Measurements from ENCODE around the gene C3AR1.
A peak's percentile ranks its signal among the peaks of the same experiment; 100 is the strongest.
"Not testable (repeated sequence)": the region's sequence is repeated elsewhere in the genome, so short reads cannot be mapped to it uniquely, and the experiment has no call there.

Gene C3AR1

DNA sequence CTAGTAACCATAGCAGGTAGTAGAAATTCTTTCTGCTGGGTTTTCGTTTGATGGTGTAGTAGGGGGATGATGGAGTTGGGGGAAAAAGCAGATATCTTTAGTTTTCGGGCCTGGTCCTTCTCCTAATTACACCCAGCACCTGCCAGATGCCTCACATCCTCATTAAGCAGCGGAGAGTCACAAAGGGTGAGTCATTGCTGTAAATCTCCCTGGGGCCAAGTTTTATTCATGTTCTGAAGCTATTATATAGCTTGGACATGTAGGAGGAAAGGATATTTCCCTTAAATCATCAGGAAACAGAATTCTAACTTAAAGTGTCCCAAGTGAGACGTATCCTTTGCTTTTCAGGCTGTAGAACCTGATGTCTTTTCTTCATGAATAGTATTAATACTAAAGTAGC is 11.0 kb upstream of the C3AR1 start:
- Histone ChIP-seq H2AFZ (ENCODE audit: low read length) (peak overlapping the region; percentile 79), H3K9ac (ENCODE audit: low read depth, low read length, poor library complexity) (no peak overlapping the region), H3K79me1 (ENCODE audit: low read depth, low read length) (no peaks in the 10 kb centered on the region), H3K27ac (replicated peaks; ENCODE audit: low read length) (no peak overlapping the region), H3K4me3 (ENCODE audit: low read length in 2 of 2) (no peak overlapping the region), H2BK5ac (ENCODE audit: low read length) (no peak overlapping the region), H3K27me3 (ENCODE audit: control insufficient read depth in 3 of 3, insufficient read depth in 3 of 3, low read depth in 1 of 3, low read length in 3 of 3) (no peaks in the 10 kb centered on the region), H3K23ac (ENCODE audit: low read depth, low read length, poor library complexity) (no peak overlapping the region), H3K4me1 (ENCODE audit: control insufficient read depth in 2 of 2, insufficient read depth in 1 of 2, low read depth in 1 of 2, low read length in 2 of 2) (peaks cover 2% of the 10 kb centered on the region in 2 donors), H2BK12ac (ENCODE audit: low read length) (no peak overlapping the region), H3K18ac (ENCODE audit: low read length) (no peak overlapping the region), H2BK15ac (ENCODE audit: low read length) (no peak overlapping the region), H3K36me3 (replicated peaks in 1 of 2; ENCODE audit: control insufficient read depth in 2 of 2, insufficient read depth in 2 of 2, low read length in 2 of 2) (no peaks in the 10 kb centered on the region), H4K8ac (ENCODE audit: low read depth, low read length) (no peak overlapping the region), H3K4me2 (ENCODE audit: insufficient read depth, low read length, poor library complexity, severe bottlenecking) (no peak overlapping the region), H2AK5ac (ENCODE audit: low read depth, low read length) (no peak overlapping the region), H4K91ac (ENCODE audit: low read depth, low read length, poor library complexity) (no peak overlapping the region), H2BK120ac (ENCODE audit: low read depth, low read length) (no peak overlapping the region), H3K9me3 (replicated peaks in 1 of 2; ENCODE audit: control insufficient read depth in 2 of 2, insufficient read depth in 1 of 2, low read depth in 1 of 2, low read length in 2 of 2) (no peaks in the 10 kb centered on the region), H3K14ac (ENCODE audit: low read length) (no peak overlapping the region), H3K4ac (ENCODE audit: low read length) (no peak overlapping the region)
- WGBS, 2 donors (ENCODE audit: extremely low coverage in 2 of 2, insufficient read length in 2 of 2, insufficient replicate concordance in 1 of 2): no CpG with 5 or more reads among the region's 4 CpGs
- DNase-seq (ENCODE audit: low spot score): no peak

DNA sequence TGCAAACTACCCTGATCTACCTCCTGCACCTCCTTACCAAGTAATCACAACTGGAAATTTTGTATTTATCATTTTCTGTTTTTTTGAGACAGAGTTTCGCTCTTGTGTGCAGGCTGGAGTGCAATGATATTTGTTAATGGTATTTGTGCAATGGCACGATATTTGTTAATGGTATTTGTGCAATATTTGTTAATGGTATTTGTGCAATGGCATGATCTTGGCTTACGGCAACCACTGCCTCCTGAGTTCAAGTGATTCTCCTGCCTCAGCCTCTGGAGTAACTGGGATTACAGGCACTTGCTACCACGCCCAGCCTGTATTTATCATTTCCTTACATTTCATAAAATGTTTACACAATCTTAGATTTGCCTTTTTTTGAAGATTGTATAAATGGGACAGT is 10.2 kb upstream of the C3AR1 start:
- Histone ChIP-seq H3K36me3 (replicated peaks in 1 of 2; ENCODE audit: control insufficient read depth in 2 of 2, insufficient read depth in 2 of 2, low read length in 2 of 2) (no peaks in the 10 kb centered on the region), H3K23ac (ENCODE audit: low read depth, low read length, poor library complexity) (no peak overlapping the region), H3K18ac (ENCODE audit: low read length) (no peak overlapping the region), H2BK120ac (ENCODE audit: low read depth, low read length) (no peak overlapping the region), H3K79me1 (ENCODE audit: low read depth, low read length) (no peaks in the 10 kb centered on the region), H3K4me3 (ENCODE audit: low read length in 2 of 2) (no peak overlapping the region), H2BK15ac (ENCODE audit: low read length) (no peak overlapping the region), H3K14ac (ENCODE audit: low read length) (no peak overlapping the region), H4K91ac (ENCODE audit: low read depth, low read length, poor library complexity) (no peak overlapping the region), H3K4ac (ENCODE audit: low read length) (no peak overlapping the region), H2AK5ac (ENCODE audit: low read depth, low read length) (no peak overlapping the region), H3K27me3 (ENCODE audit: control insufficient read depth in 3 of 3, insufficient read depth in 3 of 3, low read depth in 1 of 3, low read length in 3 of 3) (no peaks in the 10 kb centered on the region), H3K9me3 (replicated peaks in 1 of 2; ENCODE audit: control insufficient read depth in 2 of 2, insufficient read depth in 1 of 2, low read depth in 1 of 2, low read length in 2 of 2) (no peaks in the 10 kb centered on the region), H4K8ac (ENCODE audit: low read depth, low read length) (no peak overlapping the region), H3K9ac (ENCODE audit: low read depth, low read length, poor library complexity) (no peak overlapping the region), H2AFZ (ENCODE audit: low read length) (no peak overlapping the region), H3K4me2 (ENCODE audit: insufficient read depth, low read length, poor library complexity, severe bottlenecking) (no peak overlapping the region), H3K4me1 (ENCODE audit: control insufficient read depth in 2 of 2, insufficient read depth in 1 of 2, low read depth in 1 of 2, low read length in 2 of 2) (peaks cover 2% of the 10 kb centered on the region in 2 donors), H2BK12ac (ENCODE audit: low read length) (no peak overlapping the region), H2BK5ac (ENCODE audit: low read length) (no peak overlapping the region), H3K27ac (replicated peaks; ENCODE audit: low read length) (no peak overlapping the region)
- no peak for DNase-seq (ENCODE audit: low spot score)
- WGBS, 2 donors (ENCODE audit: extremely low coverage in 2 of 2, insufficient read length in 2 of 2, insufficient replicate concordance in 1 of 2): no CpG with 5 or more reads among the region's 4 CpGs

DNA sequence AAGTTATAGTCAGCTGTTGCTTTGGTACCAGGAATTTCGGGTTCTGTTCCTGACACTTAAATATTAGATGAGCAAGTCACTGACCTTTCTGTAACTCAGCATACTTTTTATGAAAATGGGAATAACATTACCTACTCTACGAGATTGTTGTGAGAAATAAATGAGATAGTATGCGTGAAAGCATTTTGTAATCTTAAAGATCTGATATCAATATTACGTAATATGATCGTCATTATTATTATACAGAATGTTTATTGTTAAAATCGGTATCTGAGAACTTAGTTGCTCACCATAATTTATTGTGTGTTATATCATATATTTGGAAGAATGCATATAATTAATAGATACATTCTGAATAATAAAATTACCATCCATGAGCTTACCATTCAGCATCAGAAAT is 9.8 kb upstream of the C3AR1 start:
- H3K18ac ChIP-seq (ENCODE audit: low read length): no peak overlapping the region

DNA sequence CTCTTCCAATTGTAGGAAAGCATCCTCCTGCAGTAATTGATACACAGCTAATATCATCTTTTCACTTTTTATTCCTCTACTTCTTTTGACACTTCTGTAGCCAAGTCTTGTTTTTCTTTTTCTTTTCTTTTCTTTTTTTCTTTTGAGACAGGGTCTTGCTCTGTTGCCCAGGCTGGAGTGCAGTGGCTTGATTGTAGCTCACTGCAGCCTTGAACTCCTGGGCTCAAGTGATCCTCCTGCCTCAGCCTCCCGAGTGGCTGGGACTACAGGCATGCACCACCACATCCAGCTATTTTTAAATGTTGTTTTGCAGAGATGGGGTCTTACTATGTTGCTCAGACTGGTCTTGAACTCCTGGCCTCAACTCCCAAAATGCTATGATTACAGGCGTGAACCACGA is 5.7 kb upstream of the C3AR1 start:
- H2BK15ac ChIP-seq (ENCODE audit: low read length); H3K4me2 ChIP-seq (ENCODE audit: insufficient read depth, low read length, poor library complexity, severe bottlenecking); H2AFZ ChIP-seq (ENCODE audit: low read length); H3K23ac ChIP-seq (ENCODE audit: low read depth, low read length, poor library complexity); H3K4me3 ChIP-seq (ENCODE audit: low read length in 2 of 2); H3K79me1 ChIP-seq (ENCODE audit: low read depth, low read length); H4K91ac ChIP-seq (ENCODE audit: low read depth, low read length, poor library complexity); H3K36me3 ChIP-seq (replicated peaks in 1 of 2; ENCODE audit: control insufficient read depth in 2 of 2, insufficient read depth in 2 of 2, low read length in 2 of 2); H3K14ac ChIP-seq (ENCODE audit: low read length); H2AK5ac ChIP-seq (ENCODE audit: low read depth, low read length); H2BK120ac ChIP-seq (ENCODE audit: low read depth, low read length); H2BK12ac ChIP-seq (ENCODE audit: low read length); H3K27me3 ChIP-seq (ENCODE audit: control insufficient read depth in 3 of 3, insufficient read depth in 3 of 3, low read depth in 1 of 3, low read length in 3 of 3); H2BK5ac ChIP-seq (ENCODE audit: low read length); H3K4me1 ChIP-seq (ENCODE audit: control insufficient read depth in 2 of 2, insufficient read depth in 1 of 2, low read depth in 1 of 2, low read length in 2 of 2); H3K4ac ChIP-seq (ENCODE audit: low read length); DNase-seq (ENCODE audit: low spot score); H3K9ac ChIP-seq (ENCODE audit: low read depth, low read length, poor library complexity); H3K9me3 ChIP-seq (replicated peaks in 1 of 2; ENCODE audit: control insufficient read depth in 2 of 2, insufficient read depth in 1 of 2, low read depth in 1 of 2, low read length in 2 of 2); H3K18ac ChIP-seq (ENCODE audit: low read length); H3K27ac ChIP-seq (replicated peaks; ENCODE audit: low read length); H4K8ac ChIP-seq (ENCODE audit: low read depth, low read length): not testable (repeated sequence)
- no CpG with 5 or more reads among the region's 3 CpGs for WGBS, 2 donors (ENCODE audit: extremely low coverage in 2 of 2, insufficient read length in 2 of 2, insufficient replicate concordance in 1 of 2)

More for the DNA sequence above, 9.8 kb upstream of the C3AR1 start:
- H3K9me3 ChIP-seq (replicated peaks in 1 of 2; ENCODE audit: control insufficient read depth in 2 of 2, insufficient read depth in 1 of 2, low read depth in 1 of 2, low read length in 2 of 2): no peaks in the 10 kb centered on the region
- H2BK120ac ChIP-seq (ENCODE audit: low read depth, low read length): no peak overlapping the region
- H3K23ac ChIP-seq (ENCODE audit: low read depth, low read length, poor library complexity): no peak overlapping the region
- H3K36me3 ChIP-seq (replicated peaks in 1 of 2; ENCODE audit: control insufficient read depth in 2 of 2, insufficient read depth in 2 of 2, low read length in 2 of 2): no peaks in the 10 kb centered on the region
- no peak overlapping the region for H2AK5ac ChIP-seq (ENCODE audit: low read depth, low read length)
- no peak overlapping the region for H3K27ac ChIP-seq (replicated peaks; ENCODE audit: low read length)
- DNase-seq (ENCODE audit: low spot score): no peak
- H3K27me3 ChIP-seq (ENCODE audit: control insufficient read depth in 3 of 3, insufficient read depth in 3 of 3, low read depth in 1 of 3, low read length in 3 of 3): no peaks in the 10 kb centered on the region
- H3K4me3 ChIP-seq (ENCODE audit: low read length in 2 of 2): no peak overlapping the region
- no peak overlapping the region for H3K14ac ChIP-seq (ENCODE audit: low read length)
- no peak overlapping the region for H3K4ac ChIP-seq (ENCODE audit: low read length)
- H4K8ac ChIP-seq (ENCODE audit: low read depth, low read length): no peak overlapping the region
- no peak overlapping the region for H2BK12ac ChIP-seq (ENCODE audit: low read length)
- peaks cover 0 to 2% of the 10 kb centered on the region in 2 donors for H3K4me1 ChIP-seq (ENCODE audit: control insufficient read depth in 2 of 2, insufficient read depth in 1 of 2, low read depth in 1 of 2, low read length in 2 of 2)
- no CpG with 5 or more reads among the region's 6 CpGs for WGBS, 2 donors (ENCODE audit: extremely low coverage in 2 of 2, insufficient read length in 2 of 2, insufficient replicate concordance in 1 of 2)
- H2BK15ac ChIP-seq (ENCODE audit: low read length): no peak overlapping the region
- no peak overlapping the region for H4K91ac ChIP-seq (ENCODE audit: low read depth, low read length, poor library complexity)
- H2AFZ ChIP-seq (ENCODE audit: low read length): no peak overlapping the region
- H3K79me1 ChIP-seq (ENCODE audit: low read depth, low read length): no peaks in the 10 kb centered on the region
- H2BK5ac ChIP-seq (ENCODE audit: low read length): no peak overlapping the region
- H3K9ac ChIP-seq (ENCODE audit: low read depth, low read length, poor library complexity): no peak overlapping the region
- no peak overlapping the region for H3K4me2 ChIP-seq (ENCODE audit: insufficient read depth, low read length, poor library complexity, severe bottlenecking)

Measured in neuronal stem cell (in vitro differentiated cells).